Stimulated activated CD8-positive, alpha-beta memory T cell treated with anti-CD3 and anti-CD28 coated beads, Interleukin-7, amount 100 ng/mL, for 4 hours (primary cell): ENCODE data around the gene PARD3.

Source experiments
- DNase-seq, 2 donors: peaks; one replicate each; pipeline ENCODE4 v3.0.0-alpha.2; 2020; ENCODE audit warnings: low read depth in 2 of 2

The PARD3 gene

DNA sequence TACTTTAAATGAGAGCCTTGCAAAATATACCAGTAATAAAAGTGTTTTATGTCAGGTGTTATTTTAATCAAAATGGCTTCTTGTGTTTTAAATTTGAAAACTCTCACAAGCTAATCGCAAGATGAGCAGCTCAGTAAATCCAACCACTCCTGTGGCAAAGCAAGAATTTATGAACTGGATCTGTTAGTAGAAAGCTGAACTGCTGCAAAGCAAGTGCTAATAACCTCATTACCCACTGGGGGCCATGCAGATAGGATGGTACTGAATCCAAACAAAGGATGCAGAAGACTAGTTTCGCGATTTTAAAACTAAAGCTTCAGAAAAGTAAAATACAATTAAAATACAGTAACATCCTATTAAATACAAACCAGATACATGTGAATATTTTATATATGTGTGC lies 468.0 kb downstream of the PARD3 start:
- DNase-seq: no peak

DNA sequence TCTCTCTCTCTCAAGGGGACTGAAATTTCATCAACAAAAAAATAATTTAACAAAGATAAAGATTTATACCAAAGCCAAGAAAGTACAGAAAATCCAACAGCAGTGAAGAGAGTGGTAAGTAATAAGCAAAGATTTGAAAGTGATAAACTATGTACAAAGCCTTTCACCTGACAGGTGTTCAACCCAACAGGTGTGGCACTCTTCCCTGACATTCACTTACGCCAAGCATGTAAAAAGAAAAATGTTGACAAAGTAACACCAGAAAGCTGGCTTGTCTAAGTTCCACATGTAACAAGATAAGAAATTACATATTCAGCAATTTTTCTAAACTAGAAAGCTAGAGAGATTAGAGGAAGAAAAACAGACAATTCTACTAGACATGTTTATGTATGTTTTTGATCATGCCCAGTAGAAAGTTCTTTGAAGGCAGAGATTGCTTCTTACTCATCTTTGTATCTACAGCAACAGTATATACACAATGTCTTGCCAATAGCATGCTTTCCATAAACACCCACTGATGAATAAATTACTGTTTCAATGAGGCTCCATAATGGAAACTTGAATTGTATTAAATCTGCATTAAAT lies 468.5 kb downstream of the PARD3 start:
- no peak for DNase-seq

DNA sequence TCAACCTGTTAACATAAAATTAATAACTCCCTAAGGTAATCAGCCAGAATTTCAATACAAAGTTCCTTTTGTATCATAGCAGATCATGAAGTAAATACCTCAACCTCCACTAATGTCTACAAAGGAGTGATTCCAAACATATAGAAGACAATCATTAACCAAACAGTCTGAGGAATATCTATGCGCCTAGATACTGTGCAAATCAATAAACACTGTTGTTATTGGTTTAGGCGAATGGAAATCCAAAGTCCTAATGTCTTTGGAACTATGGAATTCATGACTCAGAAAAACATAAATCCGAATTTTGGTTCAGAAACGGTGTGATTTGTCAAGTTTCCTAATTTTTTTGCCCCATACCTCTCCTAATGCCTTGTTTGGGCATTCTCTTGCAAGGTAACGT lies 469.7 kb downstream of the PARD3 start:
- no peak for DNase-seq

DNA sequence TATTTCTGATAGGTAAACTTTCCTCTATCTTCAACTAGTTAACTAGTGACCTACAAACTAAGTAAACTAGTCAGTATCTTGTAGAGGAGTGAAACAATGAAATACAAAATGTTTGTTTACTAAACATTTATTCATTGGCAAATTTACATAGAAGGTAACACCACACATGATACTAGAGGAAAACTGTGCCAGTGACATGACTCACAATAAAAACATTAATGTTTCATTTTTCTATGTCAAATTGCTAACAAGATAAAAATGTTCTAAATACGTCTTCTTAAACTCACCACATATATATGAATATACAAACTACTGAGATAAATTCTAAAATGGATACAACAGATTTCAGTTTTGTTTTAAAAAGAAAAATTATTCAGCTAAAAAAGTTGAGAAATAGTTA lies 471.3 kb downstream of the PARD3 start:
- DNase-seq: no peak

DNA sequence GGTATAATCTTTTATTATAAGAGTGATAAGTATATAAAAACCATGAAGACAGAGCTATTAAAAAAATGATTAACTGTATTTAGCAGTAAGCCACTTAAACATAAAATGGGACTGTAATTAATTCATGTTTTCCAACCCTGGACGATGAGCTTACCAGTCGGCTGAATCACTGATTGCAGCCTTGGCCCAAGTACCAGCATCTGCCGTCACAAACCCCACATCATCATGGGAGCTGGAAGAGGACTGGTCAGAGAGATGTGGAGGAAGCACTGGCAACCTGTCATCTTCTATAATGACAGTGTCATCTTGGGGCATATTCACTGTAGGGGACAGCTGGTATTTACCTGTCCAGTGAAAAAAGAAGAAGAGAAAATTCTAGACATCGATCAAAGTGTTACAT lies 473.6 kb downstream of the PARD3 start:
- no peak for DNase-seq

- no peak for DNase-seq
These were observed 474.2 kb downstream of the PARD3 start for GRCh38 chr10:34340934-34341333.

DNA sequence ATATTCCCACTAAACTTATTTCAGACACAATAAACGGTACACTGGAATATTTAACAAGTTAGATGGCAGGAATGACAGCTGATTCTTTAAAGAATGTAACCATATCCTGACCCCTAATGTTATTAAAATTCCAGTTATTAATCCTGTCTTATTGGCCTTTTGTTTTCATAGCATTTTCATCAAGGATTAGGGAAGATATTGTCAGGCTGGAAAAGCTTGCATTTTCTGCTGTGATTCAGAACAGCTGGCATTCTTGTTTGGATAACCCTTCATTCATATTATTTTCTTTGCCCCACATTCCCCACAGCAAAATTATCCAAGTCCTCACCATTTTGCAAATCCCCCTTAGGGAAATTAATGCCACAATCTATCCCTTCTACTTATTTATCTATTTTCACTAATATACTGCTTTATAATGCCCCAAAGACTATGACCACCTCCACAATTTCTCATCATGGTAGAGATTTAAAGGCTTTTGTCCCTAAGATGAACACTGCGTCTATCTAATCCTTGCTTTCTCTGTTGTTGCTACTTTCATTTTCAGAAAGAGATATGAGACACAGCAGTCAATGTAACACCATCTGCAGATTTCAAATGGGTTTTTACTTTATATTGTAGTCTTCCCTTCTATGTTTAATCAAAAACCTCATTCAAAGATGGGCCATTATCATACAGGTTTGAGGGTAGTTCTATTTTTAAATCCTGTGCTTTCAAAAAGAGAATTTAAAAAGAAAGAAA lies 475.1 kb downstream of the PARD3 start:
- DNase-seq: no peak

- no peak for DNase-seq
These were observed 477.2 kb downstream of the PARD3 start for GRCh38 chr10:34337917-34338316.

- DNase-seq: no peak
These were observed 479.0 kb downstream of the PARD3 start for GRCh38 chr10:34335960-34336690.

DNA sequence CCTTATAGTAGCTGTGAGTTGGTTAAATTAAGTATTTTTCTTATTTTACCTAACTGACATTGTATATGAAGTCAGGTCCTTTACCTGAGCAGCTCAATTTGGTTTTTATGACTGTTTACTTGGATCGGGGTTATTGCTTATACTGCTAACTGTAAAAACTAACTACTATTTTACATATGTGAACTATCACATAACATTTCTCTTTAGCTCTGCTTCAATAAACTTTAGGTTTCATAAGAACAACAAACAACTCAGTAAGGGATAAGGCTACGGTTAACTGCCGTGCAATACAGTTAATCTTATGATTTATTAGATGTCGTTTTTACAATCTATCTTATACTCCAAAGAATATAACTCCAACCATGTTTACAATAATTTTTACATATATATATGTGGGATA lies 480.2 kb downstream of the PARD3 start:
- no peak for DNase-seq

DNA sequence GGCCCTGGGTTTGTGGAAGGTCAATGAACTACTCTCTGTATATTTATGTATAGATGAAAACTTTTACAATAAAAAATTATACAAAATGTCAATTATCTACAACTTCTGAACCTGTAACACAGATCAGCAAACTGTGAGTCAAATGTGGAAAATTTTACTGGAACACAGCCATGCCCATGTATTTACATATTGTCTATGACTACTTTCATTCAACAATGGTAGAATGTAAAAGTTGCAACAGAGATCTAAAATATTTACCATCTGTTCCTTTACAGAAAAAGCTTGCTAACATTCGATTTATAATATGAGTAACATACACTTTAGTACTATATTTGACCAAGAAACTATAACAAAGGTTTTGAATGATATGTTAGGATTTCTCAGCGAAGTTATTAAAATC lies 481.6 kb downstream of the PARD3 start:
- no peak for DNase-seq

GRCh38 chr10:34327184-34327583 lies 487.9 kb downstream of the PARD3 start:
- DNase-seq: no peak

GRCh38 chr10:34323192-34323591 lies 491.9 kb downstream of the PARD3 start:
- DNase-seq: no peak

- no peak for DNase-seq
These were observed 494.8 kb downstream of the PARD3 start for GRCh38 chr10:34320265-34320664.

DNA sequence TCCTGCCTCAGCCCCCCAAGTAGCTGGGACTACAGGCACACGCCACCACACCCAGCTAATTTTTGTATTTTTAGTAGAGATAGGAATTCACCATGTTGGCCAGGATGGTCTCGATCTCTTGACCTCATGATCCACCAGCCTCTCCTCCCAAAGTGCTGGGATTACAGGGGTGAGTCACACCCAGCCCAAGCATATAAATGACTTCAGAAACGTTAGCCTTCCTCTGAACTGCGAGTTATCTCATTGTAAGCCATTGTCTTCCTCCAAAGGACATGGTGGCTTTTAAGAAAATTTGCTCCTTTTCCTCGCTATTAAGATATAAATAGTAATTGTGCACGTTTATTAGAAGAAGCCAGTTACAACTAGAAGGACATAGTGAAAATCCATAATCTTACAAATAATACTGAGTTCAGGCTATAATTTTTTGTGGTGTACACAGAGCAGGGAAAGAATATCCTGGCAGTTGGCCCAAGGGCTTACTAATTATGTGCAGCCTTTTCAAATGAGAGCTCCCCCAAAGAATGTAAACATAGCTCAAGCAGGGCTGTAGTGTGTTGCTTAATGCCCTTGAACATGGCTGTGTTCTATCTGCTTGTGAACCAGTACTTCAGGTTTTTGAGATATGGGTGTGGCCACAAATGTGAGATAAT lies 495.8 kb downstream of the PARD3 start:
- no peak for DNase-seq

- no peak for DNase-seq
These were observed 498.9 kb downstream of the PARD3 start for GRCh38 chr10:34316154-34316553.

DNA sequence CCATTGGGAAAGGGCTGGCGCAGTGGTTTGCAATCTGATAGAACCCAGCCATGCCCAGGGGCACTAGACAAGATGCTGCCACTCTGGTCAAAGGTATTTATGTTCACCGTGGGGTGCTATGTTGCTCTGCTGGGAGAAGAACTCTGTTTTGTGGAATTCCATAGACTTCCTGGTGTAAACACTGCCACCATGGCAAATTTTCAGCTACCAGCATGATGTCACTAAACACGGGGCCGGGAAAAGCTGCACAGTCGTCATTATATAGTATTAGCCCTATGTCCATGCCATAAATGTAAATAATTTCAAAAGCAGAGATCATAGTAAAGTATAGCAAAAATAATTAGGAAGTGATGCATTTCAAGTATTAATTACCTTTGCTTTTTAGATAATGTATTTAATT lies 500.6 kb downstream of the PARD3 start:
- no peak for DNase-seq

- DNase-seq: no peak
These were observed 501.2 kb downstream of the PARD3 start for GRCh38 chr10:34313888-34314287.

GRCh38 chr10:34313353-34313752 lies 501.7 kb downstream of the PARD3 start:
- DNase-seq: no peak

DNA sequence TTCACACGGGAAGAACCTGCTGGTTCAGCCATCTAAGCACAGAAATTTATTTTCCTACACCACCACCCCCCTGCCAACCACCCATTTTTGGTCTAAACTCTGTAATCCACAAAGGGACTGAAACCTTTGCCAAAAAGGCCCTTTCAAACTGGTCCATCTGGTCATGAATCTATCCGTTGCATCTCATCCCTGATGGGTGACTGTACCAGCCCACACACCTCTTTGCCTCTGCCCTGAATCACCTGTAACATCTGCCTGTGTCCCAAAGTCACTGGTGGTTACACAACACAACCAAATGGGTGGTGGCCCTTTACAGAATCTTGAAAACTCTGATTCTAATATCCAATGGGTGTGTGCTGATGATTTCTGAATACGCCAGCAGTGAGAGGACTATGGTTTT lies 503.4 kb downstream of the PARD3 start:
- DNase-seq: no peak

GRCh38 chr10:34310234-34310633 lies 504.9 kb downstream of the PARD3 start:
- DNase-seq: no peak

DNA sequence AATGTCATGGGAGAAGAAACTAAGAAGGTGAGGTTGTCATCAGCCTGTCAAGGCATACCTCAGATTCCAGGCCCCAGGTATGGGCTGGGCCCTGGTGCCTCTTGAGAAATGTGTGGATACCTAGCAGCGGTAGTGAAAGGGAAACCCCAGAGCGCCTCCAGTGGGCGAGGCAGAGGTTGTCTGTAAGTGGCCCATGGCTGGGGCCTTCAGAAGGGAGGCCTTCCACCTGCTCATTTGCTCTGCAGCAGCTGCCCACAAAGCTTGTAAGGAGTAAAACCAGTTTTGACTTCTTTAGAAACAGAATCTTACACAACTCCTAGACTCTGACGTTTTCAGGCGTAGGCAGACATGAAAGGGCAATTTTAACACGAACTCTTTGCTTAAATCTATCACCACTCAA lies 509.9 kb downstream of the PARD3 start:
- no peak for DNase-seq

- DNase-seq: no peak
These were observed 512.1 kb downstream of the PARD3 start for GRCh38 chr10:34303022-34303421.
